ENCODE measurements around the gene CTDSPL.
A peak's percentile ranks its signal among the peaks of the same experiment; 100 is the strongest.

CTDSPL gene

DNA sequence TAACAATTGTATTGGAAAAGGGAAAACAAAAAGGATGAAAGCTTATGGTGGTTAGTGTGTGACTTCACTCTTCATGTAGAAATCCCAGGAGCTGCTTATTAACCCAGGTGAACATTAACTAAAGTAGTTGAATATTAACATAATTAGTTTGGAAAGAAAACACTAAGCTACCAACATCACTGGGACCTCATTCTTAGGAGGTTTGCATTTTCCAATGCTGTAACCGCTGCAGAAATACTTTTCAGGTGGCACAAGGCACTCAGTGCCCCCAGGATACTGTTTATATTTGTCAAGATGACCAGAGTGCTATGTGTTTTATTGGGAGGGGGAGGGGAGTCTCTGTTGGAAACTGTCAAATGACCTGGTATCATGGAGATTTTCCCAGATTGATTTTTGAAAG, 103.0 kb downstream of the CTDSPL start:
- H3K4me3 ChIP-seq (replicated peaks; ENCODE audit: low read depth, low read length) = no peak overlapping the region
- DNase-seq (ENCODE audit: extremely low read depth, low read depth) = no peak
- TF ChIP-seq, protein P1, sequence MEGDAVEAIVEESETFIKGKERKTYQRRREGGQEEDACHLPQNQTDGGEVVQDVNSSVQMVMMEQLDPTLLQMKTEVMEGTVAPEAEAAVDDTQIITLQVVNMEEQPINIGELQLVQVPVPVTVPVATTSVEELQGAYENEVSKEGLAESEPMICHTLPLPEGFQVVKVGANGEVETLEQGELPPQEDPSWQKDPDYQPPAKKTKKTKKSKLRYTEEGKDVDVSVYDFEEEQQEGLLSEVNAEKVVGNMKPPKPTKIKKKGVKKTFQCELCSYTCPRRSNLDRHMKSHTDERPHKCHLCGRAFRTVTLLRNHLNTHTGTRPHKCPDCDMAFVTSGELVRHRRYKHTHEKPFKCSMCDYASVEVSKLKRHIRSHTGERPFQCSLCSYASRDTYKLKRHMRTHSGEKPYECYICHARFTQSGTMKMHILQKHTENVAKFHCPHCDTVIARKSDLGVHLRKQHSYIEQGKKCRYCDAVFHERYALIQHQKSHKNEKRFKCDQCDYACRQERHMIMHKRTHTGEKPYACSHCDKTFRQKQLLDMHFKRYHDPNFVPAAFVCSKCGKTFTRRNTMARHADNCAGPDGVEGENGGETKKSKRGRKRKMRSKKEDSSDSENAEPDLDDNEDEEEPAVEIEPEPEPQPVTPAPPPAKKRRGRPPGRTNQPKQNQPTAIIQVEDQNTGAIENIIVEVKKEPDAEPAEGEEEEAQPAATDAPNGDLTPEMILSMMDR (IDR thresholded peaks at IDR 0.05; ENCODE audit: low read depth, low read length, missing control alignments) = no peak

GRCh38 chr3:37967260-37967881, 105.7 kb downstream of the CTDSPL start:
- DNase-seq (ENCODE audit: extremely low read depth, low read depth) = no peak
- TF ChIP-seq, protein P1 (IDR thresholded peaks at IDR 0.05; ENCODE audit: low read depth, low read length, missing control alignments) = peak; percentile 93
- H3K4me3 ChIP-seq (replicated peaks; ENCODE audit: low read depth, low read length) = no peak overlapping the region

DNA sequence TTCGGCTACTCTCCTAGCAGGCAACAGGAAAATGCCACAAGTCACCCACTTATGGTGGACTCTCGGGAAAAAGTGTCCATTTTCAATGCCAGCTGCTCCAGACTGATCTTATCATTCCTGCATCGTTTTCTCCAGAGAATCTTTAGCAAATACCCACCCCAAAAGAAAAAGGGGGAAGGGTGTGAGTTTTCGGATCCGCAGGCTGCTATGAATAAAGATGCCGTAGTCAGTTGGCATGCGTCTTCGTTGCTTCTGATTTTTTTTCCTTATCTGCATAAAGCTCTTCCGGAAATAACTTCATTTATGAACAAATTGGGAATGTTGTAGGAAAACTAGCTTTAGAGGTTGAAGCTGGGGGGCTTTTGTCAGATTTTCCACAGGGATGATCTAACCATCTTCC, 106.5 kb downstream of the CTDSPL start:
- no peak for DNase-seq (ENCODE audit: extremely low read depth, low read depth)
- no peak overlapping the region for H3K4me3 ChIP-seq (replicated peaks; ENCODE audit: low read depth, low read length)
- TF ChIP-seq, protein P1 (IDR thresholded peaks at IDR 0.05; ENCODE audit: low read depth, low read length, missing control alignments) = no peak

DNA sequence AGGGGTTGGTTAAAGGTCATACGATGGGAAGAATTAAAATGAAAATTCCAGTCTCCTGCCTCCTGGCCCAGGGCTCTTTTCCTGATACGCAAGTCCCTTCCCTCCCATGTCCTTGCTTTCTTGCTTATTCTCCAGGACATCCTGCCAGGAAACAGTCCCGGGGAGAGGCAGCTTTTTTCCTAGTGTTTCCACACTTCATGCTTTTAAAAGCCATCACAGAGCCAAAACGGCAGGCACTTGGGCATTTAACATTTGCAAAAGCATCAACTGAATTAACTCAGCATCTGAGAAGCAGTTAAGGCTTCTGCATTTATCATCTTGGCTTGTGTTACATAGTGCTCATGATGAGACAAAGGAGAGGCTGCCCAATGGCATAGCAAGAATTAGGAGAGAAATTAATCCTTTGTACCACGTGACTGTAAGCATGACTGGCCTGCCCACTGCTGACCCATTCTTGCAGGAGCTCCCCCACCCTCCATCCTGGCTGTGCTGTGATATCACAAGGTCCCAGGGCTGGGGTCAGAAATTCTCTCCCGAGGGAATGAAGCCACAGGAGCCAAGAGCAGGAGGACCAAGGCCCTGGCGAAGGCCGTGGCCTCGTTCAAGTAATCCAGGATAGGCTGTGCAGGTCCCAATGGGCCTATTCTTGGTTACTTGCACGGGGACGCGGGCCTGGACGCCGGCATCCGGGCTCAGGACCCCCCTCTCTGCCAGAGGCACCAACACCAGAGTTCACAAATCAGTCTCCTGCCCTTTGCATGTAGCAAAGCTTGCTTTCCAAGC, 107.3 kb downstream of the CTDSPL start:
- DNase-seq (ENCODE audit: extremely low read depth, low read depth) = no peak
- TF ChIP-seq, protein P1 (IDR thresholded peaks at IDR 0.05; ENCODE audit: low read depth, low read length, missing control alignments) = no peak
- no peak overlapping the region for H3K4me3 ChIP-seq (replicated peaks; ENCODE audit: low read depth, low read length)

- no peak overlapping the region for H3K4me3 ChIP-seq (replicated peaks; ENCODE audit: low read depth, low read length)
- TF ChIP-seq, protein P1 (IDR thresholded peaks at IDR 0.05; ENCODE audit: low read depth, low read length, missing control alignments) = no peak
- no peak for DNase-seq (ENCODE audit: extremely low read depth, low read depth)
Measured at GRCh38 chr3:37969596-37970100, 108.0 kb downstream of the CTDSPL start.

DNA sequence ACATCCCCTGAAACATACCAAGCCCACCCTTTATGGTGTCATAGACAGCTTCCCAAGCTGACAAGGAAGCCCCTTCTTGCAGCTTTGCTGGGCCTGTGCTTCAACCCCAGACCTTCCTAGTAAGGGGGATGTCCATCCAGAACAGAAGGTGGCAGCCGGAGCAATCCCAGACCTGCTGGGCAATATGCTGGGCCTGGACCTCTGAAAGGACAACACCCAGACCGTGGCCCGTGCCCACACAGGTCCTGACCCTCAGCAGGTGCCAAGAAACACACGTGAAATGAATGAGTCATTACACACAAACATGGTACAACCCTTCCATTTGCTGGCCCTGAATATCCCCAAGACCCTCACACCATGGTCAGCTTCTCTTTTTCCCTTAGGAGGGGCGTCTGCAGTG, 109.1 kb downstream of the CTDSPL start:
- TF ChIP-seq, protein P1 (IDR thresholded peaks at IDR 0.05; ENCODE audit: low read depth, low read length, missing control alignments) = no peak
- no peak overlapping the region for H3K4me3 ChIP-seq (replicated peaks; ENCODE audit: low read depth, low read length)
- DNase-seq (ENCODE audit: extremely low read depth, low read depth) = no peak

Measured in HFF-Myc (cell line).